NCI-H2227 (cell line): ENCODE measurements around the gene CPNE4.

Experiments
- DNase-seq: peaks from one replicate; lab custom pipeline; 2025; ENCODE audit not compliant: unreplicated experiment; lab: John Stamatoyannopoulos, UW

The CPNE4 gene

DNA sequence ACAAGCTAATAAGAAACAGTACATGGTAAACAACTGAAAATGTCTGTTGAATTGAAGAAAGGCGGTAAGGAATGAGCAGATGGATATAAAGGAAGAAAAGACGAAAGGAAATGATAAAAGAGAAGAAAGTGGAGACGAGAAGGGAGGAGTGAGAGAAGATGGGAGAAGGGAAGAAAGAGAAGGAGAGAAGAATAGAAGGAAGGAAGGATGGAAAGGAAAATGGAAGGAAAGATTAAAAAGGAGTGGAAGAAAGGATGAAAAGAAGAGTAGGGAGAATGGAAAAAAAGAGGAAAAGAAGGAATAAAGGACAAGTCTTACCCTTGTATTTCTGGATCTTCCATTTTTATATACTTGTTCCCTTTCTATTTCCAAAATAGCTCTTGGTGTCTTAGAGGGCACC, 17.7 kb downstream of the CPNE4 start:
- DNase-seq: no peak

- no peak for DNase-seq
Measured at GRCh38 chr3:132016061-132017041, 18.5 kb downstream of the CPNE4 start.

DNA sequence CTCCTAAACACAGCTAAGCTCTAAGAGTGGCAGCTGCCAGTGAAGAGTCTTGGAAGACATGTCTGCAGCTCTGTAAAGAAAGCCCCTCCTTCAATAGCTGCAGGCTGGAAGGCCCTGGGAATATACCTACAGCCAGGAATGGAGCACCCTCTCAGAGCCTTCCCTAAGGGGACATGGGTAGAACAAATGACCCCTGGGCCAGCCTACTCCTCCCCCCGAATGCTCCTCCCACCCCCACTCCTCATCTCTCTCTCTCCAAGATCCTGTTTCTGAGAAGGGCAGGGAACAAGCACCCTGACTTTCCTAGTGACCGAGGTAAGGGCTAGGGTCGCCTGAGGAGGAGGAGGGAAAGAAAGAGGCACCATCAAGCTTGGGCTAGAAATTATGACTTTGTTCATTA, 20.7 kb downstream of the CPNE4 start:
- no peak for DNase-seq

DNA sequence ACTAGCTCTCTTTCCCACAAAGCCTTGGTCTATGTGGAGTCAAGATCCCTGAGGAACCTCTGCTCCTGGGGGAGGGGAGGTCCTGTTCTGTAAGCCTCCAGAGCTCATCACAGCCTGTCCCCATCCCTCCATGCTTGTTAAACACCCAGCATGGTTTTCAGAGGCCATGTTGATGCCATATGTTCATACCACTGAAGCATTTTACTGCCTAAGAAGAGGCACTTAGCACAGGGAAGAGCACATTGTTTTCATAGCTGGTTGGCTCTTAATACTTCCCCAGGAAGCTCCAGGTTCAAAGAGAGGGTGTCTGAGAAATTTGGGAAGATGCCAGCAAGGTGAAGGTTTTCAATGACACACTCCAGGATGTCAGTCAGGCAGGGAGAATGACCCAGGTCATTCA, 25.6 kb downstream of the CPNE4 start:
- peak; percentile 34 for DNase-seq

DNA sequence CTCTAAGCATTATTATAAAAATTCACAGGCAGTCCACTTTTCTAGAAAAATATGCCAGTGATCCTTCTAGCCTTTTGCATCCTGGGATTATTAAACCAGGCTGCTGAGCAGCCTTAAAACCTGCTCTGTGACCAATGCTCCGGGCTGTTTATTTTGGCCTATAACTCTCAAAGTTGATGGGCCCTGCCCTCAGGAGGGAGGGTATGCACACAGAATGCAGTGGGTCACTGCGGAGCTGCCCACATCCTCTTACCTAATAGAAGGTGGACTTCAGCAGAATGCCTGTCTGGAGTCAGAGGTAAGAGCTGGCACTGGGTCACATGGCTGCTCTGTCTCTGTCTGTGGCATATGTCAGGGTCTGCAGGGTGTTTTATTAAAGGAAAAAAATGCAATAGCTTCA, 26.0 kb downstream of the CPNE4 start:
- DNase-seq: no peak

GRCh38 chr3:132007617-132008016, 27.2 kb downstream of the CPNE4 start:
- DNase-seq: no peak

DNA sequence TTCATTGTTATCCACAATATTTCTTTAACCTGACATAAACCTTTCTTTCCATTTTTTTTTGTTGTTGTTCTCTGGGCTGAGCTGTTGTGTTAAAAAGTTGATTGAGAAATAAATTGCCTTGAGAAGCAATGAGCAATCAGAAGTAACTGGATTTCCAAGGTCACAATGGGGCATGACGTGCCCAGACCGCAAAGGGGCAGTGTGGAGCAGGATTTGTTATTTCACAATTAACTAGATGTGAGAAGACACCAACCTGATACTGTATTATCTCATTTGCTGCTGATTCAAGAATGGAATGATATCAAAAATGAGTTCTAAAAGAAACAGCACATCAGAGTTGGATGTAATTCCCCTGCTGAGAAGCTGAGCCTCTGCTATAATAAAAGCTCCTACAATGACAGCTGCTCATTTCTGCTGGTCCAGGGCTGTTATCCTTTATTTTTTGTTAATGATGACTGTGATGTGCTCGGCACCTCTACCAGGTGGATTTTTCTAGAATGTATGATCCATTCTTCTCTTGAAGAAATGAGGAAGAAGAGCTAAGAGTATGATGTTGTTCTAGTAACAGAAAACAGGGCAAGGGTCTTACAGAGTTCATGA, 28.1 kb downstream of the CPNE4 start:
- DNase-seq: peak; percentile 1

- DNase-seq: no peak
Measured at GRCh38 chr3:132004571-132004970, 30.2 kb downstream of the CPNE4 start.

- DNase-seq: no peak
Measured at GRCh38 chr3:132003685-132004084, 31.1 kb downstream of the CPNE4 start.

DNA sequence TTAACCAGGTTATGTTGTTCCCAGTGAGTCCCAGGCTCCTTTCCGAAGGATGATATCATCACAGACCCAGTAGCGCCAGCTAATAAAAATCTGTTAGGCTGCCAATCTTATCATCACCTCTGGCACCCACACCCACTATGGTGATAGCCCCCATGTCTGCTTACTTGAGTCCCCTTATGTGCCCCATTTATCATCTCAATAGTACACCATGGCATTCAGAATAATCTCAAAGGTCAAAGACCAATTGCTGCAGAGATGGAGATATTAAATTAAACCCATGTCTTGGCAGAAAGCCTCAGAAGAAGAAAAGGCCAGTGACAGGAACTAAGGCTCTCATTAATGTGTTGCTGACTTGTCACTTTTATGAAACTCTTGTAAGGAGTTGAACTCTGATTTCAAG, 32.8 kb downstream of the CPNE4 start:
- DNase-seq: peak; percentile 58

GRCh38 chr3:132001036-132001435, 33.8 kb downstream of the CPNE4 start:
- DNase-seq: no peak

DNA sequence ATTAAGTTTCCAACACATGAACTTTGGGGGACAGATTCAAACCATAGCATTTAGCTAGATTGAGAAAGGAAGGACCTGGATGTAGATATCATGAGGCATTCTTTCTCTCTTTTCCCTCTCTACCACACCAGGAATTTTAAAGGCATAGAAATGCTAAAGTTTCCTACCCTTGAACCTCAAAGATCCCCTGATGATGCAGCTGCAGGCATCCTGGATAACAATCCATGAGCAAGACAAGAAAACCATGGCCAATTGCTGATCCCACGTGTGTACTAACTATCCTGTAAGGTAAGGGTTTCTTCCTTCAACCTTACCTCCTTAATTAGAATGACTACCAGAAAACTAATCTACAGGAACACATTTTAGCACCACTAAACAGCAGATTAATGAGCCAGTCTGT, 36.8 kb downstream of the CPNE4 start:
- DNase-seq: no peak

GRCh38 chr3:131995891-131996290, 38.9 kb downstream of the CPNE4 start:
- no peak for DNase-seq

DNA sequence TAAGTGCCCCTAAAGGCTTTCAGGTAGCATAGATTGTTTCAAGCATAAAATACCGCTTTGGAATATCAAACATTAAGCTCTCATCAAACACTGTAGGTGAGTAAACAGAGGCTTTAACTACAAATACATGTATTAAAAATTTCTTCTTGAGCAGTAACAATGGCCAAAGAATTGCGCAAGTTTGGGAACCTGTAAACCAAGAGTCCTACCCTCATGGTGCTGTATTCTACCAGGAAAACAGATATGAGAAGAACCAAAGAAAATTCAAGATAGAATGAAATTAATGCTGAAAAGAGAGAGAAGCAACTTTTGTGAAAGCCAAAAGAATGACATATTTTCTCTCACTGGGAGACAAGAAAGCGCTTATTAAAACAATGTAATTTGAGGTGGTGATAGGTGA, 45.5 kb downstream of the CPNE4 start:
- DNase-seq: no peak

- DNase-seq: no peak
Measured at GRCh38 chr3:131988209-131988608, 46.6 kb downstream of the CPNE4 start.

DNA sequence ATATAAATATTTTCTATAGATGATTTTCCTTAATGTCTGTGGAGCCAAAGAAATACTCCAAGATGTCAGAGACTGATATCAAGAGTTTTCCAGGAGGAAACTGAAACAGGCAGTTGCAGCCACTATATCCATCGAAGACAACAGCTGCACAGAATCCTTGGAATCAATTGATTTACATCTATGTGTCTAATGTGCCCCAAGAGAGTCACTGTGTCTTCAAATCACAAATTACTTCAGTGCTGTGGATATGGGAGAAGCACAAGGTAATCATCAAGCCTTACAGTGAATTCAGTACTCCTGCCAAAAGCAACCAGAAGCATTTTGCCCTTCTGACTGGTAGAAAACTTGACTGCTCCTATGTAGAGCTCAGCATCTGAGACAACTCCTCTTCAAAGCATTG, 51.1 kb downstream of the CPNE4 start:
- no peak for DNase-seq

- no peak for DNase-seq
Measured at GRCh38 chr3:131981323-131981722, 53.5 kb downstream of the CPNE4 start.

DNA sequence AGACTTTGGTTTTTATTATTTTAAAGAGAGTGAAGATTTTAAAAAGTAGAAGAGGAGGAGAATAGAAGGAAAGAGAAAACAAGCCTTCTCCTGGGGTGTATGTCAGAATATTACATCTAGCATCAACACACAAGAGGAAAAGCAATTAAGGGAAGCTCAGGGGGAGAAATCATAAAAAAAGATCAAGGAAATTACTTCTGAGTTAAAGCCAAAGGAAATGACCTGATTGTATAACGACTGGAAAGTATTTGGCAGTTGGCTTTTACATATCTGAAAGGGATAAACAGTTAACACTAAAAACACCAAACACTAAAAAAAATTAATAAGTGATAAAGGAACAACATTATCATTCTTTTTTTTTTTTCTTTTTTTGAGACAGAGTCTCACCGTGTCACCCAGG, 58.4 kb downstream of the CPNE4 start:
- no peak for DNase-seq

DNA sequence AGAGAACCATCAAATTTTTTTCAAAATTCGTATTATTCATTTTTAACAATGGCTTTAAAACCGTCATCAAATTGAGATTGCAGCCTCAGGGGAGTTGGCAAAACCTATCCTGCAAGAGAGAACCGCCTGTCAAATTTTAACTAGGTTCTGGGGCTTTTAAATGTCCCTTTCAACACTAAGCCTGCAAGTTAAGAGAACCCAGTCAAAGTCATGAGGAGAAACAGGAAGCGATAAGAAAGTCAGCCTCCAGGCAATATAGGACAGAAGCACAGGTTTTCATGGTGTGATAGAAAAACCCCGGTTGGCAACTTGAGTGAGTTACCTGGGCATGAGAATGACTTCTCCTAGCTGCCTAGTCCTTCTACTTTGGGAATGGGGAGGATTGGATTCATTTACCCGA, 59.8 kb downstream of the CPNE4 start:
- no peak for DNase-seq

GRCh38 chr3:131973731-131974130, 61.1 kb downstream of the CPNE4 start:
- DNase-seq: peak; percentile 3

GRCh38 chr3:131972550-131972949, 62.3 kb downstream of the CPNE4 start:
- no peak for DNase-seq

DNA sequence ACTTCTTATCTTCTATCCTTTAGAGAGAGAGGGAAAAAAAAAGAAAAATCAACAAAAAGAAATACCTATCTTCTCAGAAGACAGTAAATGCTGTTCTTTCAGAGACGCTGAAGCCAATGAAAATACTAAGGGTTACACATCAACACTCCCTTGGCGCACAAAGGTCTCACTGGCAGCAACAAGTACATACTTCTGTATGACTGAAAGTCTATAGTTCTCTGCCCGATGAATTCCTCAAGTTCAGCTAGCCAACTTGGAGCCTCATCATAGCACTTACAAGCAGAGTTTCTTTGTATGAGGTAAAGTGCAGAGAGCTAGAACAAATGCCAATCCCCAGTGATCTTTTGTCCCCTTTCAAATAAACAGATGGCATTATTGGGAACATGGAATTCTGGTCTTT, 62.7 kb downstream of the CPNE4 start:
- DNase-seq: no peak
